ENCODE results near the gene PBX1. TPM values are rescaled to one million over a fixed set of nuclear protein-coding genes. Genes with fewer than 3 reads are reported as not detected.

PBX1 gene
- total RNA-seq, 1 donor from 2014 or later = 11.5 TPM

GRCh38 chr1:164841702-164842465, 282.9 kb downstream of the PBX1 start:
- no peak for DNase-seq (ENCODE audit: extremely low read depth, low read depth, low spot score)

GRCh38 chr1:164842870-164843269, 283.9 kb downstream of the PBX1 start:
- no peak for DNase-seq (ENCODE audit: extremely low read depth, low read depth, low spot score)

DNA sequence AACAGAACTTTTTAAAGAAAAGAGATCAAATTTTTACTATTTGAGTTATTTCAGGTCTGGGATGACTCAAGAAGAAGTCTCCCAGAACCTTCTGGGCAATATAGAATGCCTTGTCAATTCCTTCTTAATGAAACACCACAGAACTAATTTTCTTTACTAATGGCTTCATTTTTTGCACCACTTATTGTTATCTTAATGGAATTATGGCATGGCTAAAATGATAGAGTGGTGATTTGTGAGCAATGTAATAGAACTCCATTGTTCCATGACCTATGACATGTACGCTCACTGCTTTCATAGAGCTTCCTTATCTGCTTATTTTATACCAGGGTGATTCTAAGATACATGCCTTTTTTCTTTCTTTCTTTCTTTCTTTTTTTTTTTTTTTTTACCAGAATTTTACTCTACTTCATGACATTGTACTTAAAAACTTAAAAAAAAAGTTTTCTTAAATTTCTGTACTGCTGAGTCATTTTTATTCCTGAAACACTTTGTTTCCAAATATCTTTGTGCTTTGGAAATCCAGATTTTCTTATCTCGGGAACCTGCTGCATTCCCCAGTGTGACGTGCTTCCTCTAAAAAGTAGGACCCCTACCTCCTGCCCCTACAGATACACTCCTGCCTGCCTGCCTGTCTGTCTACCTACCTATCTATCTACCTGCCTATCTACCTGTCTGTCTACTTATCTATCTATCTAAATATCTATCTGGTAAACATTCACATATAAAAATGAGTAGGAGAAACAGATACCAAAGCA, 284.9 kb downstream of the PBX1 start:
- DNase-seq (ENCODE audit: extremely low read depth, low read depth, low spot score) = no peak

- DNase-seq (ENCODE audit: extremely low read depth, low read depth, low spot score) = no peak
Observed at GRCh38 chr1:164846731-164847691, 288.0 kb downstream of the PBX1 start.

DNA sequence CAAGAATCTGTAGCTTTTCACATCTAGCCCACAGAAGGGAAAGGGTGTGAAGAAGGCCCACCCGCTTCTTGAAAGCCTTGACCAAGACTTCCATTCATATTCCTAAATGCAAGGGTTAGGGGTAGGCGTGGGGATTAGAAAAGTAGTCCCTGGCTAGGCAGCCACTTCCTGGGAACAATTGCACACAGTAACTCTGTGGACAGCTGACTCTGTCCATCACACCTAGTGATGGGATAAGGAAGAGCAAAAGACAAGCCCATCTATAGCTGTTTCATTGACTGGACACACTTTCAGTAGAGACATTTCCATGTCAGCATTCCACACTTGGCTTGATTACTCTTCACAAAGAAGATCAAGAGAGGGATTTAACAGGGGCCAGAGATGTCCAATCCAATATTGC, 294.2 kb downstream of the PBX1 start:
- DNase-seq (ENCODE audit: extremely low read depth, low read depth, low spot score) = no peak

DNA sequence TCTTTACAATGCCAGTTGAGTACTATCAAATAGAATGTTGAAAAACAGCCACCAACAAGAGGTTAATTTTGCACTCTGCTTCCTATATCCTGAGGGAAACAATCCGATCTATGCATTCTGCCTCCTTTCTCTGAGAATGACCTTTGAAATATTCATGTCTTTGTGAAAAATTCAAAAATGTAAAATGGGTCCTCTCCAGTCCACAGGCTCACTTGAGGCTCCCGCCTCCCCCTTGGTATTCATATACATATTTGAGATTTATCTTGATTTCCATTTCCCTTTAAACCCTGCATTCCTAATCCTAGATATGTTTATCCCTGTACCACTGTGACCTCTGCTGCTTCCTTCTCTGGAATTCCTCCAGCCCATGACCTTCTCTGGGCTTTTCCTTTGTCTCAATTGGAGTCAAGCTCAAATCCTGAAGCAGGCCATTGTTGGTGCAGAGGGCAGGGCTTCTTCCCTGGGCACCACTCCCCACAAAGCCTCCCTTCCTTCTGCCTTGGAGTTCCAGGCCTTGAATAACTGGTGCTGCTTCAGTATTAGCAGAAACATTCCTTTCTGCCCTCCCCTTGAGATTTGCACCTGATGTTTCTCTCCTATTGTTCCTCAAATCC, 296.8 kb downstream of the PBX1 start:
- no peak for DNase-seq (ENCODE audit: extremely low read depth, low read depth, low spot score)

GRCh38 chr1:164856381-164856780, 297.4 kb downstream of the PBX1 start:
- no peak for DNase-seq (ENCODE audit: extremely low read depth, low read depth, low spot score)

DNA sequence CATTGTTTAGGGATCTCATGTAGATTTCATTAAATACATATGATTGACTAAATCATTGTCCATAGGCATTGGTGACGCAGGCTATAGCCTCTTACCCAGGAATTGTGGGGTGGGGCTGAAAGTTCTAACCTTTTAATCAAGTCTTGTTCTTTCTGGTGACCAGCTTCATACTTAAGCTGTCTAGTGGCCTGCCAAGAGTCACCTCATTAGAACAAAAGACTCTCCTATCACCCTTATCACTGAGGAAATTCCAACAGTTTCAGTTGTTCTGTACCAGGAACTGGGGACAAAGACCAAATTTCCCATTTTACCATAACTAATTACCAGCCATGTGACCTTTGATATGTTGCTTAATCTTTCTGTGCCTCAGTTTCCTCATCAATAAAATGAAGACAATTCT, 298.5 kb downstream of the PBX1 start:
- no peak for DNase-seq (ENCODE audit: extremely low read depth, low read depth, low spot score)

GRCh38 chr1:164858096-164858632, 299.2 kb downstream of the PBX1 start:
- DNase-seq (ENCODE audit: extremely low read depth, low read depth, low spot score) = no peak

GRCh38 chr1:164861632-164862031, 302.6 kb downstream of the PBX1 start:
- no peak for DNase-seq (ENCODE audit: extremely low read depth, low read depth, low spot score)

DNA sequence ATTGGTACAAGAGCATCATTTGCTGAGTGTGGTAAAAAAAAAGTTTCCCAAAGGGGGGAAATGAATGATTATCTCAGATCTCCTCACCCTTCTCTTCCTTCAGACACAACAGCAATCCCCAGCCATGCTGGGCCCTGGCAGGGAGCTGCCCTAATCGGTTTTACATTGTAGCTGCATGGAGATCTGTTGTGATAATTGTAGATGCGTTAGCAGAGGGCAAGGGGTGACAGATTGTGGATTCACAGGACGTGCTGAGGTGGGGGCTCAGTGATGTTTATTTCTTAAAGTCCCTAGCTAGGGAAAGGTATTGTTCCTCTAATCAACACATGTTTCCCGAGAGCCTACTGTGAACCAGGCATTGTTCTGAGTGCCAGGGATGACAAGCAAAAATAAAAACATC, 304.1 kb downstream of the PBX1 start:
- no peak for DNase-seq (ENCODE audit: extremely low read depth, low read depth, low spot score)

GRCh38 chr1:164864161-164864560, 305.2 kb downstream of the PBX1 start:
- DNase-seq (ENCODE audit: extremely low read depth, low read depth, low spot score) = no peak

DNA sequence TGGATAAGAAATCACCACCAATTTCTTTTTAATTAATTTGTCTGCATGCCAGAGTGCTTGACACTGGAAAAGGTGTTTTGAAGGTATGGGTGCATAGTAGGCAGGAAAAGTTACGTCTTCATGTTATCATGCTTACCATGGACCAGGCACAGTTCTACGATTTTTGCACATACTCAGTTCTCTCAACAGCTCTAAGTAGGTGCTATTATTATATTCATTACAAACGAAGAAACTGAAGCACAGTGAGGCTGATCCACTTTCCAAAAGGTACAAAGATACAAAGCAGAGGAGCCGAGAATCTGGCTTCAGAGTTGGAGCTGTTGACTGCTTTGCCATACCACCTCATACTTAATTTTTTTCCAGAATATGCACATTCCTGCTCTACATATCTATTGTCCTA, 306.4 kb downstream of the PBX1 start:
- no peak for DNase-seq (ENCODE audit: extremely low read depth, low read depth, low spot score)

DNA sequence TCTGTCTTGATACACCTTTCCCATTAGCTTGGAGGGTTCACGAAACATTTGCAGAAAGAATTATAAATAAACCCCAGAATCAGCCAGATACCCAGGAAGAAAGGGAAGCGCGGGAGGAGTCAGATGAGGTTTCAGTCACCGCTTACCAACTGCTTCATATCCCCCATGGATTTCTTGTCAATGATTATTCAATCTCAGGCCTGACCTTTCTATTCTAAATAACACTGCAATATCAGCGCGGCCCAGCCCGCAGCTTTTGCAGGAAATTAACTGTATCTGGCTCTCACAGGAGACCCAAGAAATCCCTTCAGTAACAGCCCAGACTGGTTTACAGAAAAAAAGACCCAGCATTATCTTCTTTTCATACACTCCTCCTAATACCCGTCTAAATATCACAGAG, 308.6 kb downstream of the PBX1 start:
- no peak for DNase-seq (ENCODE audit: extremely low read depth, low read depth, low spot score)

DNA sequence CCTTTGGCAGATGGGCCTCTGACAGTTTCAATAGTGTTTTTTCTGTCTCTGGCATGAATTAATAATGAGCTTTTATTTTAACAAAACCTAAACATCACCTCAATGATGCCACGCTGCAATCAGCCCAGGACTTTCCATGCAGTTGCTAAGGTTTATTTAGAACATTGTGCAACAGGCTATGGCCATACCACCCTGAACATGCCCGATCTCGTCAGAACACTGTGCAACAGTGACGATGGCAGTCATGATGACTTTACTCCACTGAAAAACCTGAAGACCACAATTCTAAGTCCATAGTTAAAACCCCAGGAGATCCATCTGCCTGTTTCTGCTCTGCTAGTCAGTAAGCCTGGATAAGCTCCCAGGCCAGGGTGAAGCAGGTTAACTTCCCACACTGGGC, 310.0 kb downstream of the PBX1 start:
- DNase-seq (ENCODE audit: extremely low read depth, low read depth, low spot score) = no peak

GRCh38 chr1:164875518-164875917, 316.5 kb downstream of the PBX1 start:
- no peak for DNase-seq (ENCODE audit: extremely low read depth, low read depth, low spot score)

DNA sequence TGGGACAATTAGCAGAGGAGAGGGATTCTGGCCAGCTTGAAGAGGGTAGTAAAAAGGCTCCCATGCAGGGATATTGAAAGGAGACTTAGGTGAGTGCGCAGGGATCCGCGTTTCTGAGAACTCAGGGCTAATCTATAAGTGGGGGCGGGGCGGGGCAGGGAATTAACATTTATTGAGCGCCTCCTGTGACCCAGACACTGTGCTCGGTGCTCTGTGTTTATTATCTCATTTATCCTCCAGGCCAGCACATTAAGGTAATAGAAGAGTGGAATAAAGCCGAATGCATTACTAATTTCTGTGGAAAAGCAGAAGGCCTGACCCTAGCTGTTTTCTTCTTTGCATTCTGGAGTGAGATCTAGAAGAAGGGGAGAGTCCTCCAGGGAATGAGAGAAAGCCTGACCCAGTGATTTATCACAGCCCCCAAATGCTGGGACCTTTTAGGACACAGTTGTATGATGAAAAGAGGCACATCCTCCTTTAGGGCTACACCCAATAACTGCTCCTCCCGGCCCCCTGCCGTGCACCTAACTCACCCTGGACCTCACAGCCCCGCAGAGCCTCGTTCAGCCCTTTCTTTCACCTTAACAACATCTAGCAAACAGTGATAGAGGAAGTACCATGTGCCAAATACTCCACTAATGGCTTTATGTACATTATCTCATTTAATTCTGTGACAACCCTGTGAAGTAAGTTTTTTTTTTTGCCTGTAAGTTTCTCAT, 317.6 kb downstream of the PBX1 start:
- DNase-seq (ENCODE audit: extremely low read depth, low read depth, low spot score) = no peak

- DNase-seq (ENCODE audit: extremely low read depth, low read depth, low spot score) = no peak
Observed at GRCh38 chr1:164880199-164880598, 321.2 kb downstream of the PBX1 start.

DNA sequence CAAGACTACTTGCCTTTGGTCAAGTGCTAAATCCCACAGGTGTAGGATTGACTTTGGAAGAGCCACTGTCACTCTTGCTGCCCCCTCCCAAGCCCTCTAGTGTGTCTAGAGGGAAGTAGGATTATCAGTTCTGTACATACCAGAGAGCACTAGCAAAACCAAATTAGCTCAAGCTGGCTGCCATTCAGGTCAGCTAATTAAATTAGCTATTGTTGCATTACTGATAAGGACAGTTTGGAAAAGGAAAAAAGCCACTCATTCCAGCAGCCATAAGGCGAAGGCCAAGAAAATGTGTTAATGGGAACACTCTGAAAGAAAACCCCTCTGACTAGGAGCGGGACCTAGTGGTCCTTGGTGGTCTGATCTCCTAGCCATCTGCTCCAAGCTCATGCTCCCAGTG, 321.7 kb downstream of the PBX1 start:
- no peak for DNase-seq (ENCODE audit: extremely low read depth, low read depth, low spot score)

DNA sequence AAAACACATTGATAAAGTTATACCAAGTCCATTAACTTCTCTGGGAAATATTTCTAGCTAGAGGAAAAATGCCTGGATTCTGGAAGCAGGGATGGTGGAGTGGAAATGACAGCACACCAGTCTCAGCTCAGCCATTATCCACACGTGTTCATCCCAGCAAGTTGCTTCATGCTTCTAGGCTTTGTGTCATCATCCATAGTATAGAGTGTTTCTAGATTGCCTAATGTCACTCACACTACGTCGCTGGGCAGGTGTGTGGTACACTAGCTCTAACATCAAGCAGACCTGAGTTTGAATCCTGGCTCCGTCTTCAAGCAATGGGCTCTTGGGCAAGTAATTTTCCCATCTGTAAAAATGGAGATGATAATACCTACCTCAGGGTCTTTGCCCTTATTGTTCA, 326.3 kb downstream of the PBX1 start:
- no peak for DNase-seq (ENCODE audit: extremely low read depth, low read depth, low spot score)

Measured in glomerular endothelial cell (primary cell).